ENCODE measurements around the gene MOGAT1. TPM values are rescaled to one million over a fixed set of nuclear protein-coding genes. Genes with fewer than 3 reads are reported as not detected.
"Not testable (repeated sequence)": the region's sequence is repeated elsewhere in the genome, so short reads cannot be mapped to it uniquely, and the experiment has no call there.

Gene MOGAT1
- total RNA-seq, 1 donor from 2014 or later: not detected

DNA sequence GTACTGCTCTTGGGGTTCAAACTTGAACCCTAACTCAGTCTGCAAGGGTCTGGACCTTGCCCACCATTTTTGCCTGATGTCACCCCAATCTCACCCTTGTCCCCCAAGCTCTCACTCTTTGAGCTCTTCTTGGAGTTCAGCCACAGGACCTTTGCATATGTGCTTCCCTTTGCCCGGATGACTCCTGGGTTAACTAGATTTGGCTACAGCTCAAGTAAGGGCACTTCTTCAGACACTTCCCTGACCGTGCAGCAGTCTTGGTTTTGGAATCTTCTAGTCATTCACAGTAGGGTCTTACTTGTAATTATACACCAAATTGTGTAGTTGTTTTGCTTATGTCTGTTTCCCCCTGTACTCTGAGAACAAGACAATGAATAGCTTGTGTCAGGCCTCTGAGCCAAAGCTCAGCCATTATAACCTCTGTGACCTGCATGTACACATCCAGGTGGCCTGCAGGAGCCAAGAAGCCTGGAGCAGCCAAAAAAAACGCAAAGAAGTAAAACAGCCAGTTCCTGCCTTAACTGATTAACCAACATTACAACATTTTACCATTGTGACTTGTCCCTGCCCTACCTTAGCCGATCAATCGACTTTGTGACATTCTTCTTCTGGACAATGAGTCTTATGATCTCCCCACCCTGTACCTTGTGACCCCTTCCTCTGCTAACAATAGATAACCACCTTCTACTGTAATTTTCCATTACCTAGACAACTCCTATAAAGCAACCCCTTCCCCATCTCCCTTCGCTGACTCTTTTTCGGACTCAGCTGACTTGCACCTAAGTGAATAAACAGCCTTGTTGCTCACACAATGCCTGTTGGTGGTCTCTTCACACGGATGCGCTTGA is 1.0 kb upstream of the MOGAT1 start:
- no peak for DNase-seq (ENCODE audit: low spot score)

DNA sequence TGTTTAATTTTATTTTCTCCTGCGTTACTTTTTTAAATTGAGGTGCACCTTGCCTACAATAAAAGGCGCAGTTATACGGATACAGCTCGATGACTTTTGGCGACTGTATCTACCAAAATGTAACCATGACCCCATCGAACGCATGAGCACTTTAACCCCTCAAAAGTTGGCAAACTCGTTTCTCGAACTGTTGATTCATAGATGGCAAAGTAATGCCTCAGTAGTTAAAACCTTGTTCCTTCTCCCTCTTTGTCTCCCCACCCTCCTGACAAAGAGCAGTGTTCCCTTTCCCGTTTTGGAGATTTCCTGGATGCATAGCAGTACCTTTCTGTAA is 577 bp downstream of the MOGAT1 start:
- DNase-seq (ENCODE audit: low spot score): no peak

GRCh38 chr2:222673273-222673672 is 1.8 kb downstream of the MOGAT1 start:
- DNase-seq (ENCODE audit: low spot score): no peak

- DNase-seq (ENCODE audit: low spot score): no peak
Measured at GRCh38 chr2:222673883-222674282, 2.4 kb downstream of the MOGAT1 start.

DNA sequence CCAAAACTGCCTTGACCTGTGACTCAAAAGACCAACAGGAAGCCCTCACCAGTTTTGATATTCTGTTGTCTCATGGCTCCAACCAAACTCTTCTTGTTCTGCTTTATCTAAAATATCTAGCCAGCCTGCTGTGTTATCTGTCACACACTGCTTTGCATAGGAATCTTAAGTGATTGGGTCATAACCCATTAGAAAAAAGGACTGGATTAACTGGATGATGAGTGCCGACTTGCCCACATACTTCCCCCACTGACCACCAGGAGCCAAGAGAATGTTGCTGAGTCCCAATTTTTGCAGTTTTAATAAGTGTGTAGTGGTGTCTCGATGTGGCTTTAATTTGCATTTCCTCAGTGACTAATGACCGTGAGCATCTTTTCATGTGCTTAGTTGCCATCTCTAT is 6.5 kb downstream of the MOGAT1 start:
- DNase-seq (ENCODE audit: low spot score): no peak

- no peak for DNase-seq (ENCODE audit: low spot score)
Measured at GRCh38 chr2:222683805-222684204, 12.3 kb downstream of the MOGAT1 start.

DNA sequence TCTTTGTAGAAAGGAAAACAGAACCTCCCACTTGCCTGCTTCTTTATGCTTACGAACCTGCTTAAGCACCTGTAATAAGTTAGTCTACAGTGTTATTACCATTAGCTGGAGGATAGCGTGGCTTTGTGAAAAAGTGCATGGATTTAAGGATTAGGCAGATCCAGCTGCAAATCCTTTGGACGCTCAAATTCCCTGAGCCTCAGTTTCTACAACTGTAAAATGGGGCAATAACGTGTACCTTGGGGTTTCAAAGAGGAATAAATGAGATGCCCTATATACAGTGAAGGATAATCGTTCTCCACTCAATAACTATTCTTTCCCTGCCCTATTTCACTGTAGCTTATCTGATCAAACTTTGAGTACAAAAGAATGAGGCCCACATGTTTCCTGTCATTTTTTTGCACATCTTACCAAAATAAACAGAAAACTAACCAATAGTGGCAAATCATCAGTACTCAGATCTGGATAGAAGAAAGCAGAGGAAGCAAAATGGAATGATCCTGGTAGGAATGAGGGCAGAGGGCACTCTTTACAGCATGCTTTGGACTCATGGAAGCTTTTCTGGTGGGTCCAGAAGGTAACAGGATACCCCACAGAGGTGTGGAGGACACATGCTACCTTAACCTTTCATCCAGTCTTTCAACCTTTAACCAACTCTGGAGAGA is 14.8 kb downstream of the MOGAT1 start:
- no peak for DNase-seq (ENCODE audit: low spot score)

DNA sequence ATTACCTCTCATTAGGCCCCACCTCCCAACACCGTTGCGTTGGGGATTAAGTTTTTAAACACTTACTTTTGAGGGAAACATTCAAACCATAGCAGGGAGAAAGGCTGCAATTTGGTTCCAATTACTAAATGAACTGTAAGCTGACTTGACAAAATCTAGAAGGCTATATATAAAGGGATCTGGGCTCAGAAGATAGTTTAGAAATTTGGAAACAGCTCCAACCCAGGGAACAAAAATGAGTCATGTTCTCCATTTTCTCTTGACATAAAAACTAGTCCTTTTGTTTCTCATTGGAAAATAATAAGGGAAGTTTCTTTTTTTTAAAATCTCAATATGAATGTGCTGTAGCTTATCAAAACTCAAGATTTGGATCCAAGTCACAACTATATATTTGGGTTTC is 17.5 kb downstream of the MOGAT1 start:
- no peak for DNase-seq (ENCODE audit: low spot score)

- DNase-seq (ENCODE audit: low spot score): no peak
Measured at GRCh38 chr2:222689322-222689721, 17.9 kb downstream of the MOGAT1 start.

GRCh38 chr2:222690564-222691200 is 19.2 kb downstream of the MOGAT1 start:
- DNase-seq (ENCODE audit: low spot score): peak; percentile 67

DNA sequence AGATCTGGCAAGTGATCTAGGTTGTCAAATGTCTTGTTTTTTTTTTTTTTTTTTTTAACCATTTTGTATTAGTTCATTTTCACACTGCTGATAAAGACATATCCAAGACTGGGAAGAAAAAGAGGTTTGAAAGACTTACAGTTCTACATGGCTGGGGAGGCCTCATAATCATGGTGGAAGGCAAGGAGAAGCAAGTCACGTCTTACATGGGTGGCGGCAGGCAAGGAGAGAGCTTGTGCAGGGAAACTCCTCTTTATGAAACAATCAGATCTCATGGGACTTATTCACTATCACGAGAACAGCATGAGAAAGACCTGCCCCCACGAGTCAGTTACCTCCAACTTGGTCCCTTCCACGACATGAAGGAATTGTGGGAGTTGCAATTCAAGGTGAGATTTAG is 22.0 kb downstream of the MOGAT1 start:
- not testable (repeated sequence) for DNase-seq (ENCODE audit: low spot score)

DNA sequence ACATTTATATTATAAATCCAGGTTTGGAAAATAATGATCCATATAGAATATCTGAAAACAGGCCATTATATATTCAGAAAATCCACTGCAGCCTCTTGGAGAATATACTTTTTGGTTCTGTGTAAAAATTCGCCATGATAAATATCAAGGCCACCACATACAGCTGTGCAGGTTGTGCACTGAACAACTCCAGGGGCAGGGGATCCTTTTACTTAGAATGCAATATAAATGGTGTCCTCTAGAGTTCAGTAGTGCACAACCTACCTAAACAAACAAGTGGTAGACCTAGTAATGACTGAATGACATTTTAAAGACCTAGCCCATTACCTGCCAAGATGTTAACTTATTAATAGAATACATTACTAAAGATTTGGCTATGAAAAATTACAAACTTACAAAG is 22.4 kb downstream of the MOGAT1 start:
- DNase-seq (ENCODE audit: low spot score): no peak

- DNase-seq (ENCODE audit: low spot score): no peak
Measured at GRCh38 chr2:222698276-222698675, 26.8 kb downstream of the MOGAT1 start.

GRCh38 chr2:222701233-222701632 is 29.8 kb downstream of the MOGAT1 start:
- DNase-seq (ENCODE audit: low spot score): no peak

DNA sequence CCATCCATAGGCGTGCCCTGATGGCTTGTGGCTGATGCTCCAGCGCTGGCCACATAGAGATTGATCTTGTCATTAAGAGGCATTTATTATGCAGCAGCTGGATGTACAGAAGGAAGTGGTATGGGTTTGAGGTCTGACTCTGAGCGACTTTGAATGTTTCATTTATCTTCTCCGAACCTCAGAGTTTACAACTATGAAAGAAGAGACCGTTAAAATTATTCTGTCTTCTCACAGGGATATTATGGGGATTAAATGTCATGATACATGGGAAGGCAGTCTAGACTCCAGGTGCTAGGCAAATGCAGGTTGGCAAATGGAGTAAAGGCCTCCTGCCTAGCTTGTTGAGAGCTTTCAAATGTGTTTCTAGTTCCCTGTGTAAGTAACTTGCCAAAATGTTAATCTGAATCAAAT is 30.3 kb downstream of the MOGAT1 start:
- DNase-seq (ENCODE audit: low spot score): no peak

GRCh38 chr2:222703091-222703490 is 31.6 kb downstream of the MOGAT1 start:
- DNase-seq (ENCODE audit: low spot score): peak; percentile 5

DNA sequence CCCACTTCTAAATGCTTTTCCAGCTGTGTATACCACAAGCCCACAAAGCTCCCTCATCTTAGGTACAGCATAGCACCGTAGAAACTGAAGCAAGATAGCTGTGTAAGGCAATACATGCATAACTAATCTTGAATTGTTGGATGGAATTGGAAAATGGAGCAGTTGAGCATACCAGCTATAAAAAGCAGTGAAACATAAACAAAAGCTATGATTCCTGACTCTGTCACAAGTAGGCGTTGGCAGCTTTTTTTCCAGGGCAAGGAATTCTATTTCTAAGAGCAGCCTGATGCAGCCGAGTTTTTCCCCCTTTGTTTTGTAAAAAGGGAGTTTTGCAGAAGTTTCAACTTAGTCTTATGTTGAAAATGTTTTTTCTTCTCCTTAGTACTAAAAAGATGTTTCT is 32.4 kb downstream of the MOGAT1 start:
- DNase-seq (ENCODE audit: low spot score): peak; percentile 5

DNA sequence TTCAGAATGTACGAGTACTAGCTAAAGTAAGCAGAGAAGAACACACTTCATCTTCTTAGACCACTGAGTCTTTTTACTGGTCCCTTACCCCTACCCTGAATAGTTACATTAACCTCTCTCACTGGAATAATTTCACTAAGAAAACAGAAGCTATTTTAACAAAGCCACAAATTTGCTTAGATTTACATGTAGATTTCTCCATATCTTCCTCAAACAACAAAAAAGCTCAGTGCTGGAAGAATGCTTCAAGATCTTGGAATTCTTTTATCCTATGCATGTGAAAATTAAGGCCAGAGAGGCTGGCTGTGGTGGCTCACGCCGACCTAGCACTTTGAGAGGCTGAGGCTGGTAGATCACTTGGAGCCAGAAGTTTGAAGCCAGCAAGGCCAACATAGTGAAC is 35.2 kb downstream of the MOGAT1 start:
- no peak for DNase-seq (ENCODE audit: low spot score)

- no peak for DNase-seq (ENCODE audit: low spot score)
Measured at GRCh38 chr2:222707102-222707688, 35.7 kb downstream of the MOGAT1 start.

DNA sequence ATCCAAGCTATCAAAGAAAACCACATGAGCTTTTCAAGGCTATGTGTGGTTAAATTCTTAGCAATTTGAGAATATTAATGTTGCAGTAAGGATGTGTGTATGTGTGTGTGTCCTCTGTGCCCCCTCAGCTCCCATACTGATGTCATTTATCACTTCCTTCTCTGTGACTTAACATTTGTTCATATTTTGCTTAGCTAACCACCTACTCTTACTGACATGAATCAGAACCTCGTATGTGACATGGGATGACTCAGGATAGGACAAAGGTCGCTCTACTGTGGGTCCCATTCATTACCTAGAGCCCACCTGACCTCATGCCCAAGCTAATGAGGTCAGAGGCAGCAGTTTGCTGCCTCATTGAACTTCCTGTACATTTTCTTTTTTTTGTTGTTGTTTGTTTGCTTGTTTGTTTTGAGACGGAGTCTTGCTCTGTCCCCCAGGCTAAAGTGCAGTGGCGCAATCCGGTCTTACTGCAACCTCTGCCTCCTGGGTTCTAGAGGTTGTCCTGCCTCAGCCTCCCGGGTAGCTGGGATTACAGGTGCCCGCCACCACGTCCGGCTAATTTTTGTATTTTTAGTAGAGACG is 36.3 kb downstream of the MOGAT1 start:
- no peak for DNase-seq (ENCODE audit: low spot score)

DNA sequence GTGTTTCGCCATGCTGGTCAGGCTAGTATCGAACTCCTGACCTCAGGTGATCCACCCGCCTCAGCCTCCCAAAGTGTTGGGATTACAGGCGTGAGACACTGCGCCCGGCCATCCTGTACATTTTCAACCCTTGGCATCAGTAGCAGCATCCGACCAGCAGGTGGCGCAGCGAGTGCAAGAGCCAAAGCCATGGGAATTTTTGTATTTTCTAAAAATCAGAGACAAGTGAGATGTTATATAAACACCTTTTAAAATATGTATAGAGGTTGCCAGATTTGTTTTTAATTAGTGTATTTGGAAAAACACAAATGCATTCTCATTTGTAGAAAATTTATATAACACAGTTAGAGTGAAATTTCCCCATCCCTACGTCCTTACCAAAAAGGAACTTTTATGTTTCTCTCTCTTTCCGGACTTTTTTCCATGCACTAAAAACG is 36.8 kb downstream of the MOGAT1 start:
- DNase-seq (ENCODE audit: low spot score): peak; percentile 65

Measured in umbilical cord (tissue), 2 donors.